ENCODE results near the gene DOCK11.

GRCh38 chrX:118675326-118675965 is 179.8 kb downstream of the DOCK11 start:
- TF ChIP-seq, protein P1, sequence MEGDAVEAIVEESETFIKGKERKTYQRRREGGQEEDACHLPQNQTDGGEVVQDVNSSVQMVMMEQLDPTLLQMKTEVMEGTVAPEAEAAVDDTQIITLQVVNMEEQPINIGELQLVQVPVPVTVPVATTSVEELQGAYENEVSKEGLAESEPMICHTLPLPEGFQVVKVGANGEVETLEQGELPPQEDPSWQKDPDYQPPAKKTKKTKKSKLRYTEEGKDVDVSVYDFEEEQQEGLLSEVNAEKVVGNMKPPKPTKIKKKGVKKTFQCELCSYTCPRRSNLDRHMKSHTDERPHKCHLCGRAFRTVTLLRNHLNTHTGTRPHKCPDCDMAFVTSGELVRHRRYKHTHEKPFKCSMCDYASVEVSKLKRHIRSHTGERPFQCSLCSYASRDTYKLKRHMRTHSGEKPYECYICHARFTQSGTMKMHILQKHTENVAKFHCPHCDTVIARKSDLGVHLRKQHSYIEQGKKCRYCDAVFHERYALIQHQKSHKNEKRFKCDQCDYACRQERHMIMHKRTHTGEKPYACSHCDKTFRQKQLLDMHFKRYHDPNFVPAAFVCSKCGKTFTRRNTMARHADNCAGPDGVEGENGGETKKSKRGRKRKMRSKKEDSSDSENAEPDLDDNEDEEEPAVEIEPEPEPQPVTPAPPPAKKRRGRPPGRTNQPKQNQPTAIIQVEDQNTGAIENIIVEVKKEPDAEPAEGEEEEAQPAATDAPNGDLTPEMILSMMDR (IDR thresholded peaks at IDR 0.05) = no peak
- TF ChIP-seq EZH2 (IDR thresholded peaks at IDR 0.05; ENCODE audit: borderline replicate concordance, insufficient read depth, low read depth, low read length, poor library complexity, severe bottlenecking) = no peak
